ENCODE data around the gene TRPC6. TPM values are rescaled to one million over a fixed set of nuclear protein-coding genes. Genes with fewer than 3 reads are reported as not detected.

The TRPC6 gene
- 0.33 and 0.63 TPM in 2 replicates for total RNA-seq

GRCh38 chr11:101583251-101584128, at the start of gene TRPC6:
Gene TRPC6 (minus strand): TSS chr11:101584007. CDS start chr11:101583503, 504 bp downstream.

